MCF 10A (cell line): ENCODE measurements around the gene KRT80. TPM values are rescaled to one million over a fixed set of nuclear protein-coding genes. Genes with fewer than 3 reads are reported as not detected.
A peak's percentile ranks its signal among the peaks of the same experiment; 100 is the strongest.

Source experiments
- BruUV-seq: library from RNA; stranded (reverse); fragments of 400-500 nt; replicated peaks from 2 replicates; lab custom pipeline; 2021; lab: Mats Ljungman, UMichigan
- CTCF ChIA-PET: fragments of 300-600 bp; sonication (Branson Sonifier 250); formaldehyde crosslinking; extraction: SDS; loops from one replicate; lab custom pipeline; 2021; ENCODE audit warnings: antibody characterized with exemption, inconsistent platforms; lab: Yijun Ruan, JAX
- POLR2A ChIA-PET: fragments of 300-600, 350-650 bp; sonication (Branson Sonifier 250); formaldehyde crosslinking; extraction: SDS; loops from one replicate; lab custom pipeline; 2020; ENCODE audit warnings: antibody characterized with exemption, inconsistent platforms; lab: Yijun Ruan, JAX
- DNase-seq: peaks from one replicate; pipeline ENCODE4 v3.0.0-alpha.2; 2018; ENCODE audit not compliant: unreplicated experiment
- H3K27ac Mint-ChIP-seq: one replicate; pipeline ENCODE4 v1.8.0; 2022; ENCODE audit warnings: mild to moderate bottlenecking, low read depth, mixed read lengths; ENCODE audit not compliant: unreplicated experiment
- H3K27me3 Mint-ChIP-seq: one replicate; pipeline ENCODE4 v1.8.0; 2022; ENCODE audit warnings: mixed read lengths; ENCODE audit not compliant: insufficient read depth, unreplicated experiment
- H3K36me3 Mint-ChIP-seq: one replicate; pipeline ENCODE4 v1.8.0; 2022; ENCODE audit warnings: mild to moderate bottlenecking, moderate library complexity, mixed read lengths; ENCODE audit not compliant: insufficient read depth, unreplicated experiment
- H3K4me1 Mint-ChIP-seq: one replicate; pipeline ENCODE4 v1.8.0; 2022; ENCODE audit warnings: mixed read lengths; ENCODE audit not compliant: insufficient read depth, unreplicated experiment
- H3K4me3 Mint-ChIP-seq: one replicate; pipeline ENCODE4 v1.8.0; 2022; ENCODE audit warnings: mild to moderate bottlenecking, moderate library complexity, mixed read lengths; ENCODE audit not compliant: unreplicated experiment
- H3K9me3 Mint-ChIP-seq: one replicate; pipeline ENCODE4 v1.8.0; 2022; ENCODE audit warnings: mixed read lengths; ENCODE audit not compliant: unreplicated experiment
- intact Hi-C: fragments of 100-400 bp; cut with micrococcal nuclease; formaldehyde crosslinking; loops from 2 replicates; pipeline ENCODE4 v1.14.1; 2022
- total RNA-seq: library from RNA; stranded (reverse); gene quantifications from 2 replicates; pipeline ENCODE4 v1.2.3, GENCODE V29; 2022
- TF ChIP-seq, protein P1 (sequence below): fragments of 200-600 bp; IDR thresholded peaks from one replicate; pipeline ENCODE4 v1.8.0; 2022; ENCODE audit warnings: antibody characterized with exemption, mild to moderate bottlenecking; ENCODE audit not compliant: unreplicated experiment

The KRT80 gene
- total RNA-seq, 1 experiment from 2014 or later = 27.4 TPM

DNA sequence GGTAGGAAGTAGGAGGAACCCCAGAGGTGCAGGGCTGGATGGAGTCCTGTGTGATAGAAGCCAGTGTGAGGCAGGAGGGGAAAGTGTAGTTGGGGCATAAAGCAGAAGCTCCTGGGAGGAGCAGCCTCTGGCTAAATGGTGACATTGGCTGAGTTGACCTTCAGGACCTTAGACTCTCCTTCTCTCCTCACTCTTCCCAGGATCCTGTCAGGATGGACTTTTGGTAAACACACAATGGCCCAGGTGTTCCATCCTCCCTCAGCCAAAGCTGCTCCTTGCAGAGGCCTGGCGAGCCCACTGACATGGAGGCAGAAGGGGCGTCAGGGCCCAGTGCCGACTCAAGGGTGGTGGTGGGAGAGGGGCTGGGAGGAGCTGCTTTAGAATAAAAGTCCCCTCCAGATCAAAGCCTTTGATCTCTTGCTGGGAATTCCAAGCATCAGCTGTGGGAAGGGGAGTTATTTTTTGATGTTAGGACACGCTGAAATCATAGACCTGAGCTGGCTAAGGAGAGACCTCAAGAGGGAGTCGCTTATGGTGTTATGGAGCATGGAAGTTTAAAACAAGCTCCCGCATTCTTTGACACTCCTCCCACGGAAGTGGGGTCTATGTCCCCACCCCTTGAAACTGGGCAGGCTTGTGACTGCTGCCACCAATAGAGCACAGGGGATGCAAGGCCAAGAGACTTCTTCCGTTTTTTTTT lies 68.2 kb downstream of the KRT80 start:
- Mint-ChIP-seq H3K27ac (no peak overlapping the region), H3K27me3 (no peaks in the 10 kb centered on the region), H3K4me3 (no peak overlapping the region), H3K9me3 (no peaks in the 10 kb centered on the region), H3K36me3 (no peaks in the 10 kb centered on the region), H3K4me1 (no peaks in the 10 kb centered on the region)
- intact Hi-C loops = no loop called here
- ChIA-PET CTCF (interaction anchor here (0.6 to 10.1 kb wide), 9 partner anchors 9 to 879 kb away, joined by 3 to 118 read pairs (median 3); no protein-coding TSS in a partner anchor), POLR2A (interaction anchor here (0.8 kb wide), 1 partner anchor 370 kb away, joined by 3 read pairs; the partner anchor contains the start of gene KRT6A)
- no TSS peak for BruUV-seq
- no peak for DNase-seq
- TF ChIP-seq, protein P1, sequence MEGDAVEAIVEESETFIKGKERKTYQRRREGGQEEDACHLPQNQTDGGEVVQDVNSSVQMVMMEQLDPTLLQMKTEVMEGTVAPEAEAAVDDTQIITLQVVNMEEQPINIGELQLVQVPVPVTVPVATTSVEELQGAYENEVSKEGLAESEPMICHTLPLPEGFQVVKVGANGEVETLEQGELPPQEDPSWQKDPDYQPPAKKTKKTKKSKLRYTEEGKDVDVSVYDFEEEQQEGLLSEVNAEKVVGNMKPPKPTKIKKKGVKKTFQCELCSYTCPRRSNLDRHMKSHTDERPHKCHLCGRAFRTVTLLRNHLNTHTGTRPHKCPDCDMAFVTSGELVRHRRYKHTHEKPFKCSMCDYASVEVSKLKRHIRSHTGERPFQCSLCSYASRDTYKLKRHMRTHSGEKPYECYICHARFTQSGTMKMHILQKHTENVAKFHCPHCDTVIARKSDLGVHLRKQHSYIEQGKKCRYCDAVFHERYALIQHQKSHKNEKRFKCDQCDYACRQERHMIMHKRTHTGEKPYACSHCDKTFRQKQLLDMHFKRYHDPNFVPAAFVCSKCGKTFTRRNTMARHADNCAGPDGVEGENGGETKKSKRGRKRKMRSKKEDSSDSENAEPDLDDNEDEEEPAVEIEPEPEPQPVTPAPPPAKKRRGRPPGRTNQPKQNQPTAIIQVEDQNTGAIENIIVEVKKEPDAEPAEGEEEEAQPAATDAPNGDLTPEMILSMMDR = no peak

DNA sequence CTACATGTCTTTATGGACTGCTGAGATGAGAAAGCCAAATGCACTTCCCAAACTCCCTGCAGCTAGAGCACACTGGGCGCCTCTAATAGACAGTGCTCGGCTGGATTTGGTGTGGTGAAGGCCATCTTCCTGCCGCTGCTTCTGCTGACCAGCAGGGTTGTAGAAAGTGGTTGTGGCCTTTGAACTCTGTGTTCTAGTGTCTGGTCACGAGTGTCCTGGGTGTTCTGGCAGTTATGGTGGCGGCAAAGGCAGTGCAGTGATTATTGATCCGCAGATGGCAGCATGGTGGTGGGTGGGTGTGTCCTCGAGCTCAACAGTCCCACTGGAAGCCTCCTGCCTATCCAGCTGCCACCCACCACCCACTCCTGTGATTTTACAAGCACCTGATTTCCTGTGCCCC lies 68.9 kb downstream of the KRT80 start:
- Mint-ChIP-seq H3K27me3 (no peaks in the 10 kb centered on the region), H3K27ac (no peak overlapping the region), H3K36me3 (no peaks in the 10 kb centered on the region), H3K4me1 (no peaks in the 10 kb centered on the region), H3K4me3 (no peak overlapping the region), H3K9me3 (no peaks in the 10 kb centered on the region)
- ChIA-PET POLR2A (no interaction called here), CTCF (interaction anchor here (0.6 to 10.1 kb wide), 11 partner anchors 8 to 223 kb away, joined by 3 to 118 read pairs (median 3); no protein-coding TSS in a partner anchor)
- BruUV-seq = no TSS peak
- intact Hi-C loops = no loop called here
- TF ChIP-seq, protein P1 = no peak
- no peak for DNase-seq

DNA sequence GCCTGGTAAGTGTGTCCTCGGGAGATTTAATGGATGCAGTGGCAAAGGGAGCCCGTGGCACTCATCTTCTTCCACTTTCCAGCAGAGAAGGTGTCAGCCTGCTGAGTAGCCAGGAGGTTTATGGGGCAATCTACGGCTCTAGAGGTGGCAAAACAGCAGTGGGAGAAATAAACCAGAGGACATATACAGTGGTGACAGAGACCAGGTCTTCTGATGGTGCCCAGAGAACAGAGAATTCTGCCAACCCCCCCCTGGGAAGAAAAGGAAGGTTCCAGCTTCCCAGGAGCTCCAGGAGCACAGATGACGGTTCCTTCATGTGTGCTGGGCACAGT lies 69.3 kb downstream of the KRT80 start:
- intact Hi-C loops = no loop called here
- CTCF ChIA-PET = interaction anchor here (0.6 to 10.1 kb wide), 9 partner anchors 8 to 157 kb away, joined by 3 to 118 read pairs (median 4); no protein-coding TSS in a partner anchor
- Mint-ChIP-seq H3K4me3 (no peak overlapping the region), H3K27ac (no peak overlapping the region), H3K4me1 (no peaks in the 10 kb centered on the region), H3K27me3 (no peaks in the 10 kb centered on the region), H3K9me3 (no peaks in the 10 kb centered on the region), H3K36me3 (no peaks in the 10 kb centered on the region)
- TF ChIP-seq, protein P1 = no peak
- BruUV-seq = no TSS peak
- POLR2A ChIA-PET = no interaction called here
- no peak for DNase-seq

DNA sequence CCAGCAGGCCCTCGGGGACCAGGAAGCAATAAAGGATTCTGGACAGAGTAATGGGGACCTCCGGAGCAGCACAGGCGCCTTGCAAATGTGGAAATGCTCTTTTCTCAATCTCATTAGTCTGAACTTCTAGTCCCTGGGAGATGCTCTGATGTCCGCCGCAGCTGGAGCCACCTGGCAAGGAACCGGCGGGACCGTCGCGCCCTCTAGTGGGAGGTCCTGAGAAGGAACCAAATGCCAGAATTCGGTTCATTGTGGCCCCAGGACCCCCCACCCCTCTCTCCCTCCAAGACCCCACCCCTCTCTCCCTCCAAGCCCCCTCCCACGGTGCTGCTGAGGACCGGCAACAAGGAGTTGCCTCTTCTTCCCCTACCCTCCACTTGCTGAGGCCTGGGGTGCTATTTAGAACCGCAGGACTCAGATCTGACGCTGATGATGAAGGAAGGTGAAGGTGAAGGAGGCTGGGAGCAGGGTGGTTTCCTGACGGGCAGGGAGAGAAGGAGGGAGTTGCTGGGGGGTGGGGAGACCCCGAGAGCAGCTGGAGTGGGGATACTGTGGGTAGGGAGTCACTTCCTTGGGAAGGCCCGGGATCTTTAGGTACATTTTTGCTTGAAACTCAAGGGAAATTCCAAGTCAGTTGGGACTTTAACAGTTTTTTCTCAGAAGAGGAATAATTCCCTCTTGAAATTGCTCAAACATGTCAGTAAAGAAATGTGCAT lies 69.8 kb downstream of the KRT80 start:
- Mint-ChIP-seq H3K27ac (no peak overlapping the region), H3K27me3 (no peaks in the 10 kb centered on the region), H3K9me3 (no peaks in the 10 kb centered on the region), H3K4me1 (no peaks in the 10 kb centered on the region), H3K4me3 (no peak overlapping the region), H3K36me3 (no peaks in the 10 kb centered on the region)
- peak; percentile 48 for DNase-seq
- ChIA-PET POLR2A (interaction anchor here (0.6 to 1.1 kb wide), 2 partner anchors 11 to 373 kb away, joined by 3 to 5 read pairs; no protein-coding TSS in a partner anchor), CTCF (interaction anchor here (0.6 to 10.1 kb wide), 11 partner anchors 9 to 265 kb away, joined by 3 to 118 read pairs (median 3); no protein-coding TSS in a partner anchor)
- BruUV-seq = no TSS peak
- intact Hi-C loops = loop anchor here (1.0 kb wide), 1 partner anchor 97 kb away; no protein-coding TSS in a partner anchor
- TF ChIP-seq, protein P1 = peak; percentile 77
